Pancreas (tissue), 10 donors: ENCODE results near the gene ENO3. TPM values are rescaled to one million over a fixed set of nuclear protein-coding genes. Genes with fewer than 3 reads are reported as not detected.

Source experiments
- ATAC-seq, 4 donors: fragments of 200-7000 bp; cut with Tn5 transposase; one replicate each; pipeline versions ENCODE4 v1.8.0 to v1.9.1; 2020; ENCODE audit warnings: mild to moderate bottlenecking in 4 of 4, moderate library complexity in 4 of 4
- DNase-seq, 6 donors: peaks; one replicate each; pipeline ENCODE4 v3.0.0-alpha.2; 2020
- FAIRE-seq: peaks from 2 replicates; lab custom pipeline; 2012; peaks lifted over from hg19 to GRCh38; lab: Jason Lieb, UNC
- H3K27ac ChIP-seq, 4 donors: fragments of 200-600 bp; sonication (generic); 1 replicate in 3 of 4; 2 replicates in 1 of 4; pipeline versions ENCODE4 v1.5.0 to v1.8.0; 2020
- H3K27me3 ChIP-seq, 4 donors: fragments of 200-600 bp; one replicate each; pipeline ENCODE4 v1.8.0; 2021
- H3K36me3 ChIP-seq, 3 donors: fragments of 200-600 bp; sonication (generic) in 1 of 3; one replicate each; pipeline versions ENCODE4 v1.5.0 to v1.8.0; 2020 to 2021
- H3K4me1 ChIP-seq, 3 donors: fragments of 200-600 bp; one replicate each; pipeline ENCODE4 v1.8.0; 2021
- H3K4me3 ChIP-seq, 4 donors: fragments of 200-600 bp; sonication (generic) in 2 of 4; one replicate each; pipeline versions ENCODE4 v1.5.0 to v1.8.0; 2020 to 2021
- H3K9me3 ChIP-seq, 4 donors: fragments of 200-600 bp; one replicate each; pipeline ENCODE4 v1.8.0; 2021
- WGBS, 2 donors: extraction: QIAGEN DNeasy Blood & Tissue Kit; methylation state at CpG; one replicate each; pipeline ENCODE4 v1.1.7; 2013; 5-methylcytosine and 5-hydroxymethylcytosine counted together
- intact Hi-C, 3 donors: fragments of 100-400 bp; cut with DNase I; formaldehyde crosslinking; loops; one replicate each; pipeline versions ENCODE4 v1.11.1 to v1.14.2; 2022
- polyA plus RNA-seq, 2 donors: library from polyadenylated mRNA; stranded (reverse); fragments of 200-250 nt; gene quantifications; one replicate each; pipeline ENCODE4 v1.2.3, GENCODE V29; 2013
- total RNA-seq, 6 donors: library from RNA; stranded (reverse); fragmentation: NEBNext Ultra II Directional in 4 of 6; extraction: Animal tissue kit (Norgen Biotek cat#: 25700) in 4 of 6; gene quantifications; one replicate each; pipeline versions ENCODE4 v1.2.1 to v1.2.4, GENCODE V29; 2021 to 2023
- TF ChIP-seq, protein P1 (sequence below), 4 donors: fragments of 200-600 bp; sonication (generic) in 3 of 4; IDR thresholded peaks; one replicate each; pipeline versions ENCODE4 v1.5.0 to v1.8.0; 2021; ENCODE audit warnings: antibody characterized with exemption in 4 of 4
- donor health status: healthy with polysubstance abuse.
- donor health status: DM: no; HTN: no; CAD: no; lungs with moderate emphysema.
- donor health status: DM: no; HTN: no; CAD: no.
- donor health status: control.
- donor health status: control.
- donor health status: Bipolar disorder and iron deficiency.
- donor health status: DM: yes; HTN: yes; CAD: no.
- donor health status: DM: no; HTN: no; CAD: no.
- donor health status: DM: no; HTN: no; CAD: no.
- donor health status: DM: yes; HTN: yes; CAD: no.

ENO3 gene
- total and polyA plus RNA-seq, 8 donors = 1.5 to 20.3 (median 2.6) TPM

DNA sequence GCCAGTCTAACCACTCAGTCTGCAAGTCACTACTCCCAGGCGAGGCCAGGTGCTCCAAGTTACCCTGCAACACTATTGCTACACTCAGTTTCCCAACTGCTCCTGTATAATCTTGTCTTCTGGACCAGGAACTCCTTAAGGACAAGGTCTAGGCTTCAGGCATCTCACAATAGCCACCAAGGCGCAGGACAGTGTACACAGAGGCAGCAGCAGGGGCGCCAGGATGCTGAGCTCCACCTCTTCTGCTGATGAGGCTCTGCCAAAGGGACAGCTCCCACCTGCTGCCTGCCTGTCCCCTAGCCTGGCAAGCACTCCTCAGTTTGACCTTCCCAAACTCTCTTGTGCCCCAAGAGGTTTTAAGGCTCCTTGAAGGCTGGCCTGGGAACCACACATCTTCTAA is 14.5 kb upstream of the ENO3 start:
- intact Hi-C loops = loop anchor here in 1 of 3 donors (10.0 kb wide), 1 partner anchor 48 kb away; the partner anchor contains the start of gene CAMTA2
- Histone ChIP-seq H3K9me3 (no peaks in the 10 kb centered on the region), H3K4me3 (no peak overlapping the region), H3K4me1 (peaks cover 4 to 17% (median 11%) of the 10 kb centered on the region in 3 donors), H3K27me3 (no peaks in the 10 kb centered on the region), H3K27ac (no peak overlapping the region), H3K36me3 (peaks cover 0 to 7% (median 6%) of the 10 kb centered on the region in 3 donors)
- TF ChIP-seq, protein P1, sequence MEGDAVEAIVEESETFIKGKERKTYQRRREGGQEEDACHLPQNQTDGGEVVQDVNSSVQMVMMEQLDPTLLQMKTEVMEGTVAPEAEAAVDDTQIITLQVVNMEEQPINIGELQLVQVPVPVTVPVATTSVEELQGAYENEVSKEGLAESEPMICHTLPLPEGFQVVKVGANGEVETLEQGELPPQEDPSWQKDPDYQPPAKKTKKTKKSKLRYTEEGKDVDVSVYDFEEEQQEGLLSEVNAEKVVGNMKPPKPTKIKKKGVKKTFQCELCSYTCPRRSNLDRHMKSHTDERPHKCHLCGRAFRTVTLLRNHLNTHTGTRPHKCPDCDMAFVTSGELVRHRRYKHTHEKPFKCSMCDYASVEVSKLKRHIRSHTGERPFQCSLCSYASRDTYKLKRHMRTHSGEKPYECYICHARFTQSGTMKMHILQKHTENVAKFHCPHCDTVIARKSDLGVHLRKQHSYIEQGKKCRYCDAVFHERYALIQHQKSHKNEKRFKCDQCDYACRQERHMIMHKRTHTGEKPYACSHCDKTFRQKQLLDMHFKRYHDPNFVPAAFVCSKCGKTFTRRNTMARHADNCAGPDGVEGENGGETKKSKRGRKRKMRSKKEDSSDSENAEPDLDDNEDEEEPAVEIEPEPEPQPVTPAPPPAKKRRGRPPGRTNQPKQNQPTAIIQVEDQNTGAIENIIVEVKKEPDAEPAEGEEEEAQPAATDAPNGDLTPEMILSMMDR (IDR thresholded peaks at IDR 0.05) = no peak
- ATAC-seq = no peak
- FAIRE-seq = no peak
- peak in 1 of 6 donors; percentile 38 for DNase-seq
- 86 to 89% methylated on average over 3 of the region's 3 CpGs for WGBS, 2 donors

DNA sequence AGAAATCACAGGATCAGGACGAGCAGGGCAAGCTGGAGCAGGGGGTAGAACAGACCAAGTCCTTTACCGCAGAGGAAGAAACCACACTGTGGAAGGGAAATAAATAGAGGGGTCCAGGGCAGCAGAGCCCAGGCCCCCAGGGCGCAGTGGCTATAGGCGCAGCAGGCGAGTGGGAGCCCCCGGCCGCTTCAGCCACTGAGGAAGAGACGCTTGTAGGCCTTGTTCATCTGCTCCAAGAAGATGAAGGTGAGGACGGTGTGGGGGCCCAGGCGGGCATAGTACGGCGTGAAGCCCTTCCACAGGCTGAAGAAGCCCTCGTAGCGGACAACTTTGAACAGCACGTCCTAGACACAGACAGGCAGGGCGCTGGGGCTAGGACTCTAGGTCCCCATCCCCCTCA is 13.4 kb upstream of the ENO3 start:
- Histone ChIP-seq H3K36me3 (peaks cover 0 to 7% (median 7%) of the 10 kb centered on the region in 3 donors), H3K9me3 (no peaks in the 10 kb centered on the region), H3K27me3 (no peaks in the 10 kb centered on the region), H3K4me3 (no peak overlapping the region), H3K27ac (no peak overlapping the region), H3K4me1 (peaks cover 5 to 23% (median 15%) of the 10 kb centered on the region in 3 donors)
- WGBS, 2 donors = 94 to 95% methylated on average over 16 of the region's 16 CpGs
- TF ChIP-seq, protein P1 (IDR thresholded peaks at IDR 0.05) = no peak
- ATAC-seq (no peak), DNase-seq (peak in 1 of 6 donors; percentile 9), FAIRE-seq (no peak)
- intact Hi-C loops = loop anchor here in 1 of 3 donors (10.0 kb wide), 1 partner anchor 47 kb away; the partner anchor contains the start of gene CAMTA2

DNA sequence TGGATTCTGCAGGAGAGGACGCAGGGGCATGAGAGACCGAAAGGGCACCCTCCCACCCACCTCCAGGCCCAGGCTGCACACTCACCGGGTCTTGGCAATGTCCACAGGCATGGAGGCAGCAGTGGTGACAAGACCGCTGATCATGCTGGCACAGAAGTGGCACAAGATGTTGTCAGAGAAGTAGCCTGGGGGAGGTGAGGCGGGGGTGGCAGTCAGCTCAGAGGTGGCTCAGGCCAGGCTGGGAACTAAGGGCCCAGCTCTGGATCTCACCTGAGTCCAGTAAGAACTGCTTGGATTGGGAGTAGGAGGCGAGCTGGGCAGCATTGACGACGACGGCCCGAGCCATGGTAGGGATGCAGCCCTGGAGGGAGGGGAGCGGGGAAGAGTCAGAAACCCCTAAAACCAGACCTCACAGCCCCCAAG is 12.8 kb upstream of the ENO3 start:
- Histone ChIP-seq H3K4me3 (peak overlapping the region in 1 of 4 donors; percentile 97), H3K27me3 (no peaks in the 10 kb centered on the region), H3K36me3 (peaks cover 0 to 12% (median 7%) of the 10 kb centered on the region in 3 donors), H3K27ac (no peak overlapping the region), H3K9me3 (no peaks in the 10 kb centered on the region), H3K4me1 (peaks cover 5 to 23% (median 15%) of the 10 kb centered on the region in 3 donors)
- intact Hi-C loops = loop anchor here in 1 of 3 donors (10.0 kb wide), 1 partner anchor 47 kb away; the partner anchor contains the start of gene CAMTA2
- DNase-seq (peak in 2 of 6 donors; percentile 26 to 62), FAIRE-seq (no peak), ATAC-seq (no peak)
- TF ChIP-seq, protein P1 (IDR thresholded peaks at IDR 0.05) = no peak
- WGBS, 2 donors = 83 to 86% methylated on average over 10 to 11 of the region's 11 CpGs

DNA sequence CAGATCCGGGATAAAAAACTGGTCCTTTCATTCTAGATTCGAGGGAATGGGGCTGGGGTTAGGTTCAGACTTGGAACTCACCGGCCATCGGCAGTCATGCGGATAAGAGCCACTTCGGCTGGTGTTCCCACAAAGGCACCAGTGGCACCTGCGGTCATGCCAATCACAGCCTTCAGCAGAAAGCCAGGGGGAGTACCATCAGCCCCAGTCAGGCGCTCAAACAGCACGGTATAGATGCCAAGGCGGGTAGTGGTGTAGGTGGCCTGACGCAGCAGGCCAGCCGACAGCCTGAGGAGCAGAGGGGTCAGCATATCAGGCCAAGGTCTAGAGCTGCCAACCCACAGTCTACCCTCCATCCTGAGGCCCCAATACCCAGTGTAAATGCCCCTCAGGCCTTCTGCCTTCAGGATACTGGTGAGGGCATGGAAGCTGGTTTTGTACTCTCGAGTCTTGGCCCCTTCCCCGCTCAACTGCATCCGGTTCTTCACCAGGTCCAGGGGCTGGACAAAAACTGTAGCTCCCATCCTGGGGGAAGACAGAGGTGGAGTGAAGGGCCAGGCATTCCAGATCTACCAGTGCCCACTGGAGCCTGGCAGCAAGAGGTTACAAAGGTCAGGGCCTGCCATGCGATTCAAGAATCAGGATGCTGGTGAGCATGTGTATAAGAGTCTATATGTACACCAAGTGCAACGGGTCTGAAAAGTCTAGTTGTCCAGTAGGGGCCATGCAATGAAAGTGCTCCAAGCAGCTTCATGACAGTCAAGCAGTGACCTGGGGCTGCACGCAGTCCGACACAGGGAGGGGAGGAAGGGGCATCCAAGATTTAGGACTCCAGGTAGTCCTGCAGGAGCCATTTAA is 12.0 kb upstream of the ENO3 start:
- H3K9me3 ChIP-seq = no peaks in the 10 kb centered on the region
- DNase-seq = peak in 2 of 6 donors; percentile 25 to 50
- H3K36me3 ChIP-seq = peaks cover 0 to 18% (median 7%) of the 10 kb centered on the region in 3 donors
- TF ChIP-seq, protein P1 (IDR thresholded peaks at IDR 0.05) = no peak
- peak overlapping the region; percentile 73 to 91 (median 89) for H3K27ac ChIP-seq
- FAIRE-seq = no peak
- H3K4me3 ChIP-seq = peak overlapping the region; percentile 52 to 97 (median 80)
- H3K27me3 ChIP-seq = no peaks in the 10 kb centered on the region
- ATAC-seq = no peak
- intact Hi-C loops = loop anchor here in 1 of 3 donors (10.0 kb wide), 1 partner anchor 46 kb away; the partner anchor contains the start of gene CAMTA2
- 52 to 54% methylated on average over 19 of the region's 19 CpGs for WGBS, 2 donors
- peaks cover 5 to 23% (median 15%) of the 10 kb centered on the region in 3 donors for H3K4me1 ChIP-seq
